SKM-1 (cell line): ENCODE data around the gene SACS.

Source experiments
- DNase-seq: peaks from one replicate; lab custom pipeline; 2025; ENCODE audit not compliant: unreplicated experiment; lab: John Stamatoyannopoulos, UW

The SACS gene

GRCh38 chr13:23433171-23434153 is at the start of gene SACS:
TSS of gene SACS (minus strand) at chr13:23433702. CDS start at chr13:23411239, 22,463 bp downstream.
- DNase-seq, result no peak

GRCh38 chr13:23480324-23480723 is 46.8 kb upstream of the SACS start:
- DNase-seq, result no peak

GRCh38 chr13:23477101-23477500 is 43.6 kb upstream of the SACS start:
- no peak for DNase-seq

- no peak for DNase-seq
Observed at GRCh38 chr13:23473221-23473620, 39.7 kb upstream of the SACS start.

- no peak for DNase-seq
Observed at GRCh38 chr13:23472189-23472588, 38.7 kb upstream of the SACS start.

GRCh38 chr13:23470790-23471614 is 37.5 kb upstream of the SACS start:
- no peak for DNase-seq

- DNase-seq, result no peak
Observed at GRCh38 chr13:23469951-23470421, 36.5 kb upstream of the SACS start.

GRCh38 chr13:23468811-23469210 is 35.3 kb upstream of the SACS start:
- DNase-seq, result no peak

GRCh38 chr13:23467932-23468278 is 34.4 kb upstream of the SACS start:
- no peak for DNase-seq

GRCh38 chr13:23467048-23467931 is 33.8 kb upstream of the SACS start:
- no peak for DNase-seq

GRCh38 chr13:23466144-23467002 is 32.9 kb upstream of the SACS start:
- DNase-seq, result peak; percentile 46

- DNase-seq, result no peak
Observed at GRCh38 chr13:23463661-23464060, 30.2 kb upstream of the SACS start.

GRCh38 chr13:23462815-23463559 is 29.5 kb upstream of the SACS start:
- no peak for DNase-seq

- no peak for DNase-seq
Observed at GRCh38 chr13:23461544-23461943, 28.0 kb upstream of the SACS start.

GRCh38 chr13:23460921-23461320 is 27.4 kb upstream of the SACS start:
- DNase-seq, result no peak

- DNase-seq, result peak; percentile 76
Observed at GRCh38 chr13:23460309-23460708, 26.8 kb upstream of the SACS start.

- DNase-seq, result no peak
Observed at GRCh38 chr13:23458989-23459388, 25.5 kb upstream of the SACS start.

GRCh38 chr13:23456437-23457210 is 23.1 kb upstream of the SACS start:
- no peak for DNase-seq
